Activated T-helper 17 cell treated with anti-CD3 and anti-CD28 coated beads, Interleukin-2, amount 50 U/mL, for 72 hours (primary cell): ENCODE data around the gene POU6F1. TPM values are rescaled to one million over a fixed set of nuclear protein-coding genes. Genes with fewer than 3 reads are reported as not detected.
"Not testable (repeated sequence)": the region's sequence is repeated elsewhere in the genome, so short reads cannot be mapped to it uniquely, and the experiment has no call there.

Experiments
- ATAC-seq: fragments of 150-1000 bp; cut with Tn5 transposase; replicated peaks from 2 replicates; pipeline ENCODE4 v1.10.0; 2021; ENCODE audit warnings: mild to moderate bottlenecking, moderate library complexity
- H3K27ac Mint-ChIP-seq: one replicate; pipeline ENCODE4 v1.8.0; 2022; ENCODE audit warnings: mixed read lengths
- H3K27me3 Mint-ChIP-seq: one replicate; pipeline ENCODE4 v1.8.0; 2022; ENCODE audit warnings: mixed read lengths
- H3K36me3 Mint-ChIP-seq: one replicate; pipeline ENCODE4 v1.8.0; 2022; ENCODE audit warnings: low read depth, mild to moderate bottlenecking, mixed read lengths
- H3K4me1 Mint-ChIP-seq: one replicate; pipeline ENCODE4 v1.8.0; 2022; ENCODE audit warnings: mixed read lengths
- H3K4me3 Mint-ChIP-seq: one replicate; pipeline ENCODE4 v1.8.0; 2022; ENCODE audit warnings: mild to moderate bottlenecking, mixed read lengths
- H3K9me3 Mint-ChIP-seq: one replicate; pipeline ENCODE4 v1.8.0; 2022; ENCODE audit warnings: mixed read lengths
- total RNA-seq, 2 donors: library from RNA; stranded (reverse); gene quantifications; one replicate each; pipeline ENCODE4 v1.2.3, GENCODE V29; 2022

POU6F1 gene
- total RNA-seq: 10 to 100 TPM in 1 of 2 donors, 1 to 10 TPM in 1; 6.9 to 25.2 TPM

GRCh38 chr12:51217968-51218606 is at the start of gene POU6F1:
Gene POU6F1, minus strand, starts transcription at chr12:51218062. Its CDS starts 11,226 bp downstream, at chr12:51206836.
- H3K27ac Mint-ChIP-seq: peak within 1 kb of the TSS; percentile 94
- peak within 1 kb of the TSS; percentile 93 for H3K4me3 Mint-ChIP-seq
- H3K4me1 Mint-ChIP-seq: peaks cover 24% of the 10 kb centered on the region
- peak; percentile 82 for ATAC-seq
- H3K9me3 Mint-ChIP-seq: no peaks in the 10 kb centered on the region
- peaks cover 7% of the 10 kb centered on the region for H3K36me3 Mint-ChIP-seq
- no peaks in the 10 kb centered on the region for H3K27me3 Mint-ChIP-seq

- H3K4me3 Mint-ChIP-seq: peak overlapping the region; percentile 2
- peak; percentile 89 for ATAC-seq
- no peaks in the 10 kb centered on the region for H3K9me3 Mint-ChIP-seq
- no peaks in the 10 kb centered on the region for H3K36me3 Mint-ChIP-seq
- H3K27me3 Mint-ChIP-seq: no peaks in the 10 kb centered on the region
- H3K27ac Mint-ChIP-seq: no peak overlapping the region
- H3K4me1 Mint-ChIP-seq: peaks cover 8% of the 10 kb centered on the region
Measured at GRCh38 chr12:51265024-51265423, 47.2 kb upstream of the POU6F1 start.

GRCh38 chr12:51264297-51264696 is 46.4 kb upstream of the POU6F1 start:
- H3K4me1 Mint-ChIP-seq: peaks cover 8% of the 10 kb centered on the region
- H3K9me3 Mint-ChIP-seq: no peaks in the 10 kb centered on the region
- H3K27me3 Mint-ChIP-seq: no peaks in the 10 kb centered on the region
- ATAC-seq: no peak
- no peak overlapping the region for H3K4me3 Mint-ChIP-seq
- H3K36me3 Mint-ChIP-seq: no peaks in the 10 kb centered on the region
- no peak overlapping the region for H3K27ac Mint-ChIP-seq

DNA sequence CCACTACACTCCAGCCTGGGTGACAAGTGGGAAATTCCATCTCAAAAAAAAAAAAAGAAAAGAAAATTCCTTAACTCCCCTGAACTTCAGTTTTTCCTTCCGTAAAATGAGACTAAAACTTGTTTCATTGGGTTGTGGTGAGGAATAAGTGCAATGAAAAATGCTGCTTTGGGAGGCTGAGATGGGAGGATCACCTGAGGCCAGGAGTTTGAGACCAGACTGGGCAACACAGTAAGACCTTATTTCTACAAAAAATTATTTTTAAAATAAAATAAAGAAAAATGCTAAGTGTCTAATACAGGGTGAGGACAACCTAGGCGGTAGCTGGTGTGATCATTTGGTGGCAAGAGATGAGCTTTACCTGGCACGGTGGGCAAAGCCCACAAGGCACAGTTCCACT is 45.5 kb upstream of the POU6F1 start:
- Mint-ChIP-seq H3K27me3 (no peaks in the 10 kb centered on the region), H3K36me3 (no peaks in the 10 kb centered on the region), H3K27ac (no peak overlapping the region), H3K4me3 (no peak overlapping the region), H3K4me1 (peaks cover 8% of the 10 kb centered on the region), H3K9me3 (no peaks in the 10 kb centered on the region)
- no peak for ATAC-seq

GRCh38 chr12:51262758-51263177 is 44.9 kb upstream of the POU6F1 start:
- Mint-ChIP-seq H3K36me3 (no peaks in the 10 kb centered on the region), H3K27ac (no peak overlapping the region), H3K4me1 (peaks cover 8% of the 10 kb centered on the region), H3K4me3 (no peak overlapping the region), H3K9me3 (no peaks in the 10 kb centered on the region), H3K27me3 (no peaks in the 10 kb centered on the region)
- ATAC-seq: peak; percentile 23

DNA sequence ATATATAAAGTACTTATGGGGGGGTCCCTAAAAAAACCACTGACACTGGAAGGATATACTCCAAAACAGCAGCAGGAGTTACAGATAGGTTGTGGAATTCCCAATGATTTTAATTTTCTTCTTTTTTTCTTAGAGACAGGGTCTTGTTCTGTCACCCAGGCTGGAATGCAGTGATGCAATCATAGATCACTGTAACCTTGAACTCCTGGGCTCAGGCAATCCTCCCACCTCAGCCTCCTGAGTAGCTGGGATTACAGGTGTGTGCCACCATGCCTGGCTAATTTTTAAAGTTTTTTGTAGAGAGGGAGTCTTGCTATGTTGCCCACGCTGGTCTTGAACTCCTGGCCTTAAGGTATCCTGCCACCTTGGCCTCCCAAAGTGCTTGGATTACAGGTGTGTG is 41.7 kb upstream of the POU6F1 start:
- ATAC-seq: not testable (repeated sequence)

DNA sequence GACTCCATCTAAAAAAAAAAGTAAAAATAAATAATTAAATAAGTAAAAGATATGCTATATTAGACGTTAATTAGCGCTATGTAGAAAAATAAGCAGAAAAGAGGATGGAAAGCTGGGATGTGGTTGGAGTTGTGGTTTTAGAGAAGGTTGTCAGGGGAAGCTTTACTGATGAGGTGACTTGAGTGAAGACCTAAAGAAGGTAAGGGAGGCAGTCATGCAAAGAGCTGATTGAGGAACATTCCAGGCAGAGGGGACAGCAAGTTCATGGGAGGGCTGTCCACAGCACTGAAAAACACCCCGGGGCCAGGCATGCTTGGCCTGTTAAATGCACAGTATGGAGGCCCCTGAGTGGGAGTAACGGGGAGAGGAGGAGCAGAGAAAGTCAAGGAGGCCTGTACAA is 36.7 kb upstream of the POU6F1 start:
- Mint-ChIP-seq H3K4me1 (no peaks in the 10 kb centered on the region), H3K27ac (no peak overlapping the region), H3K9me3 (no peaks in the 10 kb centered on the region), H3K27me3 (no peaks in the 10 kb centered on the region), H3K36me3 (no peaks in the 10 kb centered on the region), H3K4me3 (no peak overlapping the region)
- ATAC-seq: no peak

More for the DNA sequence above, 41.7 kb upstream of the POU6F1 start:
- H3K36me3 Mint-ChIP-seq, H3K27ac Mint-ChIP-seq, H3K4me1 Mint-ChIP-seq, H3K4me3 Mint-ChIP-seq, H3K9me3 Mint-ChIP-seq, H3K27me3 Mint-ChIP-seq: not testable (repeated sequence)

DNA sequence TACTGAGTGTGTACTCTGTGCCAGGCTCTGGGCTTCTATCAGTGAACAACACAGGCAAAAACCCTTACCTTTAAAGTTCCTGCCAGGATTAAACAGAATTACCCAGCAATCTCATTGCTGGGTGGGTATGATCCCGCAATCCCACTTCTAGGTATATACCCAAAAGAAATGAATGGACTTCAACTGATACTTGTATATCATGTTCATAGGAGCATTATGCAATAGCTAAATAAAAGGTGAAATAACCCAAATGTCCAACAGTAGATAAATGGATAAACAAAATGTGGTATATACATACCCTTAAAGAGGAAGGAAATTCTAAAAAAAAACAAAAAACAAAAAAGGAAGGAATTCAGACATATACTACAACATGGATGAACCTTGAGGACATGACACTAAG is 35.4 kb upstream of the POU6F1 start:
- Mint-ChIP-seq H3K9me3 (no peaks in the 10 kb centered on the region), H3K27me3 (no peaks in the 10 kb centered on the region), H3K36me3 (no peaks in the 10 kb centered on the region), H3K27ac (no peak overlapping the region), H3K4me1 (peaks cover 3% of the 10 kb centered on the region), H3K4me3 (no peak overlapping the region)
- ATAC-seq: no peak

- H3K4me3 Mint-ChIP-seq: peak overlapping the region; percentile 68
- H3K9me3 Mint-ChIP-seq: no peaks in the 10 kb centered on the region
- peak overlapping the region; percentile 91 for H3K27ac Mint-ChIP-seq
- H3K4me1 Mint-ChIP-seq: peaks cover 26% of the 10 kb centered on the region
- no peaks in the 10 kb centered on the region for H3K27me3 Mint-ChIP-seq
- peaks cover 39% of the 10 kb centered on the region for H3K36me3 Mint-ChIP-seq
- no peak for ATAC-seq
Measured at GRCh38 chr12:51247523-51248206, 29.8 kb upstream of the POU6F1 start.

GRCh38 chr12:51246254-51246853 is 28.5 kb upstream of the POU6F1 start:
- H3K36me3 Mint-ChIP-seq: peaks cover 52% of the 10 kb centered on the region
- peak; percentile 83 for ATAC-seq
- H3K9me3 Mint-ChIP-seq: no peaks in the 10 kb centered on the region
- peaks cover 30% of the 10 kb centered on the region for H3K4me1 Mint-ChIP-seq
- H3K27ac Mint-ChIP-seq: peak overlapping the region; percentile 91
- H3K4me3 Mint-ChIP-seq: peak overlapping the region; percentile 68
- H3K27me3 Mint-ChIP-seq: no peaks in the 10 kb centered on the region

GRCh38 chr12:51245476-51246253 is 27.8 kb upstream of the POU6F1 start:
- peak overlapping the region; percentile 91 for H3K27ac Mint-ChIP-seq
- H3K4me1 Mint-ChIP-seq: peaks cover 34% of the 10 kb centered on the region
- H3K36me3 Mint-ChIP-seq: peaks cover 59% of the 10 kb centered on the region
- no peaks in the 10 kb centered on the region for H3K27me3 Mint-ChIP-seq
- ATAC-seq: peak; percentile 44
- no peaks in the 10 kb centered on the region for H3K9me3 Mint-ChIP-seq
- H3K4me3 Mint-ChIP-seq: peak overlapping the region; percentile 68

DNA sequence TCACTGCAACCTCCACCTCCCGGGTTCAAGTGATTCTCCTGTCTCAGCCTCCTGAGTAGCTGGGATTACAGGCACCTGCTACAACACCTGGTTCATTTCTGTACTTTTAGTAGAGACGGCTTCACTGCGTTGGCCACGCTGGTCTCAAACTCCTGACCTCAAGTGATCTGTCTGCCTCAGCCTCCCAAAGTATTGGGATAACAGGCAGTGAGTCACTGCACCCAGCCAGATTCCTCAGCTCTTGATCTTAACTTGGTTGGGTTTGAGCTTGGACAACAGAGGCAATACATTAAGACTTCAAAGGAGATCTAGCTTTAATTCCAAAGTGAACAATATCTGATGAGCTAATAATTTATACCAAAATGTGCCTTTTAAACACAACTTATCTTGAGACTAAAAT is 26.4 kb upstream of the POU6F1 start:
- Mint-ChIP-seq H3K27ac (peak overlapping the region; percentile 66), H3K4me3 (no peak overlapping the region), H3K4me1 (peaks cover 43% of the 10 kb centered on the region), H3K36me3 (peaks cover 73% of the 10 kb centered on the region), H3K9me3 (no peaks in the 10 kb centered on the region), H3K27me3 (no peaks in the 10 kb centered on the region)
- no peak for ATAC-seq

GRCh38 chr12:51242876-51243275 is 25.0 kb upstream of the POU6F1 start:
- Mint-ChIP-seq H3K36me3 (peaks cover 87% of the 10 kb centered on the region), H3K27me3 (no peaks in the 10 kb centered on the region), H3K27ac (peak overlapping the region; percentile 4), H3K4me1 (peaks cover 44% of the 10 kb centered on the region), H3K4me3 (no peak overlapping the region), H3K9me3 (no peaks in the 10 kb centered on the region)
- no peak for ATAC-seq

DNA sequence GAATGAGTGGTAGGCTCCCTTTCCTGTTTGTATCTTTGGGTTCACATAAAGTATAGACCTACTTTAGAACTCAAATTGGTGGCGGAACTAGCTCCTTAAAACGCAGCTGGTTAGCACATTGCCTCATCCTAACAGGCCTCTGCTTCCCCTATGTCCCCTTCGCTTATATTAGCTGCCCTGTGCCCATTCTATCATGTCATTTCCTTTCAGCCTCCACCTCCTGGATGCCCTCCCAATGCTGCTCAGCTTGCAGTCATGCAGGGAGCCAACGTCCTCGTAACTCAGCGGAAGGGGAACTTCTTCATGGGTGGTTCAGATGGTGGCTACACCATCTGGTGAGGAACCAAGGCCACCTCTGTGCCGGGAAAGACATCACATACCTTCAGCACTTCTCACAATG is 24.3 kb upstream of the POU6F1 start:
- Mint-ChIP-seq H3K4me1 (peaks cover 41% of the 10 kb centered on the region), H3K36me3 (peaks cover 87% of the 10 kb centered on the region), H3K27ac (peak overlapping the region; percentile 59), H3K4me3 (peak overlapping the region; percentile 39), H3K9me3 (no peaks in the 10 kb centered on the region), H3K27me3 (no peaks in the 10 kb centered on the region)
- no peak for ATAC-seq
